Chondrocyte (in vitro differentiated cells): ENCODE measurements around the gene NID2. TPM values are rescaled to one million over a fixed set of nuclear protein-coding genes. Genes with fewer than 3 reads are reported as not detected.

Experiments
- DNase-seq: peaks from one replicate; pipeline ENCODE4 v3.0.0; 2021; ENCODE audit warnings: mixed read lengths, low spot score
- H3K27ac Mint-ChIP-seq: one replicate; pipeline ENCODE4 v1.8.0; 2021; ENCODE audit warnings: mild to moderate bottlenecking, moderate library complexity, mixed read lengths; ENCODE audit not compliant: unreplicated experiment
- H3K27me3 Mint-ChIP-seq: 2 replicates; pipeline ENCODE4 v1.8.0; 2021; ENCODE audit warnings: low read depth, mixed read lengths
- H3K36me3 Mint-ChIP-seq: 2 replicates; pipeline ENCODE4 v1.8.0; 2021; ENCODE audit warnings: low read depth, mixed read lengths
- H3K4me1 Mint-ChIP-seq: 2 replicates; pipeline ENCODE4 v1.8.0; 2021; ENCODE audit warnings: low read depth, mild to moderate bottlenecking, mixed read lengths
- H3K4me3 Mint-ChIP-seq: one replicate; pipeline ENCODE4 v1.8.0; 2021; ENCODE audit warnings: mild to moderate bottlenecking, moderate library complexity, mixed read lengths; ENCODE audit not compliant: unreplicated experiment
- H3K9me3 Mint-ChIP-seq: 2 replicates; pipeline ENCODE4 v1.8.0; 2021; ENCODE audit warnings: low read depth, mixed read lengths
- CTCF ChIP-seq: fragments of 200-600 bp; sonication (generic); IDR thresholded peaks from 2 replicates; pipeline ENCODE4 v1.5.0; 2021; ENCODE audit warnings: antibody characterized with exemption, mild to moderate bottlenecking, moderate library complexity
- total RNA-seq: library from RNA; stranded (reverse); gene quantifications from 3 replicates; pipeline ENCODE4 v1.2.1, GENCODE V29; 2021

NID2 gene
- total RNA-seq, 1 donor from 2014 or later: 51.6 TPM

GRCh38 chr14:52076334-52076733 is 7.5 kb upstream of the NID2 start:
- Mint-ChIP-seq H3K4me1 (peaks cover 97% of the 10 kb centered on the region), H3K36me3 (no peaks in the 10 kb centered on the region), H3K27ac (peak overlapping the region; percentile 88), H3K4me3 (no peak overlapping the region), H3K9me3 (no peaks in the 10 kb centered on the region), H3K27me3 (no peaks in the 10 kb centered on the region)
- DNase-seq: no peak
- TF ChIP-seq CTCF: no peak

- Mint-ChIP-seq H3K4me3 (no peak overlapping the region), H3K4me1 (peaks cover 94% of the 10 kb centered on the region), H3K36me3 (no peaks in the 10 kb centered on the region), H3K27me3 (no peaks in the 10 kb centered on the region), H3K27ac (peak overlapping the region; percentile 88), H3K9me3 (no peaks in the 10 kb centered on the region)
- DNase-seq: no peak
- no peak for TF ChIP-seq CTCF
These were observed 6.5 kb upstream of the NID2 start for GRCh38 chr14:52075371-52075770.

GRCh38 chr14:52073251-52073650 is 4.4 kb upstream of the NID2 start:
- Mint-ChIP-seq H3K9me3 (no peaks in the 10 kb centered on the region), H3K27me3 (no peaks in the 10 kb centered on the region), H3K27ac (peak overlapping the region; percentile 87), H3K36me3 (no peaks in the 10 kb centered on the region), H3K4me1 (peaks cover 81% of the 10 kb centered on the region), H3K4me3 (no peak overlapping the region)
- no peak for TF ChIP-seq CTCF
- DNase-seq: no peak

GRCh38 chr14:52072266-52072780 is 3.5 kb upstream of the NID2 start:
- TF ChIP-seq CTCF: no peak
- peak overlapping the region; percentile 87 for H3K27ac Mint-ChIP-seq
- H3K36me3 Mint-ChIP-seq: peaks cover 4% of the 10 kb centered on the region
- DNase-seq: no peak
- no peaks in the 10 kb centered on the region for H3K9me3 Mint-ChIP-seq
- H3K4me3 Mint-ChIP-seq: no peak overlapping the region
- peaks cover 79% of the 10 kb centered on the region for H3K4me1 Mint-ChIP-seq
- no peaks in the 10 kb centered on the region for H3K27me3 Mint-ChIP-seq

GRCh38 chr14:52071675-52072074 is 2.8 kb upstream of the NID2 start:
- Mint-ChIP-seq H3K4me3 (no peak overlapping the region), H3K36me3 (peaks cover 4% of the 10 kb centered on the region), H3K27me3 (no peaks in the 10 kb centered on the region), H3K4me1 (peaks cover 81% of the 10 kb centered on the region), H3K27ac (peak overlapping the region; percentile 87), H3K9me3 (no peaks in the 10 kb centered on the region)
- no peak for DNase-seq
- peak; percentile 73 for TF ChIP-seq CTCF
